GM12874 (cell line): ENCODE measurements around the gene SNX3.

Source experiments
- CTCF ChIP-seq: IDR thresholded peaks from 2 replicates; pipeline ENCODE4 v1.5.1; 2011; ENCODE audit warnings: low read depth, mild to moderate bottlenecking, control low read depth, low read length, moderate library complexity; ENCODE audit not compliant: insufficient read depth

The SNX3 gene

DNA sequence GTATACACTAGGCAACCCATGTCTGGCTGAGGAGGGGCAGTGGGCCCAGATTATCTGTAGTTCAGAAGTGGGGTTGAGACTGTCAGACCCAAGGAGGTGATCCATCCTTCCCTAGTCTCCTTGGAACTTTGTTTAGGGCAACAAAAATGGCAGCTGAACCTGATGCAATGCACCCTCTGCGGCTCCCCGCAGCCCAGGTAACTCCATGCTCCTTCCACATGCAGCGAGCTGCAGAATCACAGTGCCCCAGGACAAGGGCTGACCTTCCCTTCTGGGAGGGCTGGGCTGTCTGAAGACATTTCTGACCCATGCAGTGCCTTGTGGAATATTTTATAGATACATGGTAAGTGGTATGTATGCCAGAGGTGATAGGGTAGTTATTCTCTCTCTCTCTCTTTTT, 65.6 kb downstream of the SNX3 start:
- no peak for TF ChIP-seq CTCF

- TF ChIP-seq CTCF = no peak
These were observed 66.3 kb downstream of the SNX3 start for GRCh38 chr6:108194503-108194902.

DNA sequence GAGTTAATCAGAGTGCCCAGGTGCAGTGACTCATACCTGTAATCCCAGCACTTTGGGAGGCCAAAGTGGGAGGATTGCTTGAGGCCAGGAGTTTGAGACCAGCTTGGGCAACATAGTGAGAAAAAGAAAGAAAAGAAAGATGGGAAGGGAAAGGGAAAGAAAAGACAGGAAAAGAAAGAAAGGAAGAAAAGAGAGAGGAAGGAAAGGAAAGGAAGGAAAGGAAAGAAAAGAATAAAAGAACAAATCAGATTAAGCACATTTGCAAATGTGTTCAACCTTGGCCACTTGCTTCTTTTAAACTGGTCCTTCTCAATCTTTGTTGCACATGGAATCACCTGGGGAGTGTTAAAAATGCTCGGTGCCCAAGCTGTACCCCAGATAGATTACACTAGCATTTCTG, 67.0 kb downstream of the SNX3 start:
- TF ChIP-seq CTCF = no peak

GRCh38 chr6:108193131-108193530, 67.7 kb downstream of the SNX3 start:
- TF ChIP-seq CTCF = no peak

GRCh38 chr6:108187519-108187918, 73.3 kb downstream of the SNX3 start:
- TF ChIP-seq CTCF = no peak

GRCh38 chr6:108186226-108186625, 74.6 kb downstream of the SNX3 start:
- no peak for TF ChIP-seq CTCF

DNA sequence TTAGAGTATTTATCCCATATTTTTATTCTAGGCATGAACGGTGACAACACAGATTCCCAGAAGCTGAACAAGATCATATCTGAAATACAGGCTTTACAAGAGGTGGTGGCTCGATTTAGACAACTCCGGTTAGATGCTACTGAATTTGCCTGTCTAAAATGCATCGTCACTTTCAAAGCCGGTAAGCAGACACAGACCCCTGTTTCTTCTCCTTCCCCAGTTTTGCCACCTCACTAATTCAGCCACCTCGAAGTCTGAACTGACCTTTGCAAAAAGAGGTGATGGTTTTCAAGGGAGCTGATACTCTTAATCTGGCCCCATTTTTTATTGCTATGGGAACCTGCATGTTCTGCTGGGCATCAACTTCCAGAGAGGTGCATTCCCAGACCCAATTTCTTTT, 80.1 kb downstream of the SNX3 start:
- no peak for TF ChIP-seq CTCF

DNA sequence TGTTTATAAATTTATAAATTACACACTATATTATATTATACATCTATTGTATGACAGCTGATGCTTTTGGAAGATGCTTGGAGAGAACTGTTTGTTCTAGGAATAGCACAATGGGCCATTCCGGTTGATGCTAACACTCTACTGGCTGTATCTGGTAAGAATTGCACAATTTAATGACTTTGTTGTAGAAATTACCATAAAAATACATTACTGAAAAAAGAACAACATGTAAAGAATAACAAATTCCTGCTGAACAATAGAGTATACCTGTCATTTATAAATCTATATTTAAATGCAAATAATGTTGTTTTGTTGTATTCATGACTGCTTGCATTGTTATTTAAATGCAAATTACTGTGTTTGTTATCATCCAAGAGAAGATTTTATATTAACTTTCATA, 80.6 kb downstream of the SNX3 start:
- no peak for TF ChIP-seq CTCF
